NCI-H146 treated with DMSO at 0.1 percent for 48 hours (cell line): ENCODE data around the gene DMAP1.

Experiments
- DNase-seq: peaks from one replicate; lab custom pipeline; 2025; ENCODE audit not compliant: unreplicated experiment; lab: John Stamatoyannopoulos, UW

DMAP1 gene

DNA sequence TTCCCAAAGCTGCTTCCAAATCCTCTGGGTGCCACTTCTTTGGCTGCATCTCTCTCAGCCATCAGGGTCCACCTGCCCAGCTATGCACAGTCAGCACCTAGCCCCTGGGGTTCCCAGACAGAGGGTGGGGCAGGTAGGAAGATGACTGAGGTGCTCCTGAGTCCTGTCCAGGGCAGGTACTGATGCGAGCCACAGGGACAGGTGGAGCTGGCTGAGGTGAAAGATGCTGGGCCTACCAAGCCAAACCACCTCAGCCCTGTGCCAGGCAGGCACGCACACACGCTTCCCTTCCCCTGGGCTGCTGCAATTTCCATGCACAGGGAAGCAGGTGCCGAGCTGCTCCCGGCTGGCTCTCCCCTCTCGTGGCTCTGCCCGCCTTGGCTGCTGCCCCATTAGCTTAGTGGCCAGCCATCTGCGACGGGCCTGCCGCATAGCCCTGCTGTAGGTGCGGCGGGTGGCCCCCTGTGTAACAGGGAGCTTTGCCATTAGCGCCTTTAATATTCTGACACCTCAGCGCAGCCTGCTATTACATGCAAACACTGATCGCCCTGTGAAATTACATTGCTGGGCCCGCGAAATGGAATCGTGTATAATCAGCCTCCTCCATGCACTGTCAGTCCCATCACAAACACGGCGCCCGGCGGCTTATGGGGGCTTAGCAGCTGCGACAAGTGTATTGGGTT lies 38.9 kb downstream of the DMAP1 start:
- no peak for DNase-seq

DNA sequence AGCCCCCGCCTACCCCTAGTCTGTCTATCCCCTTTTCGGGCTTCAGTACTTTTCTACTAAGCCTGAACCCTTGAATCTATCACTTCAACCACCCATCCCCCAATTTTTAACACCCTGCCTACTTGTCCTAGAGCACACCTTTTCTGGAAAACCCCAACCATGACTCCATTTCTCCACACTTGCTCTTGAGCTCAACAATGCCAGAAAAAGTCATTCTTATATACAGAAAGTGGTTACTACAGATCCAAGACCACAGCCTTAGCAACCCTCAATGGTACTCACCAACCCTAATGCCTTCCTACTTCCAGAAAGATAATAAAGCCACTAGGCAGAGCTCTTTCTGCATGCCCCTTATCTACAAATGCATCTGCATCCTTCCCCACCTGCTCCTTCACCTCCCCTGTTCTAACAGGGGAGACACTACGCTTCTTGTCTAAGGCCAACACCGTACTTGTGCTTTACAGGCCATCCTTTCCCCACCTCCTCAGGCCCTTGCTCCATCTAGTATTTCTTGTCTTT lies 41.2 kb downstream of the DMAP1 start:
- DNase-seq: no peak

DNA sequence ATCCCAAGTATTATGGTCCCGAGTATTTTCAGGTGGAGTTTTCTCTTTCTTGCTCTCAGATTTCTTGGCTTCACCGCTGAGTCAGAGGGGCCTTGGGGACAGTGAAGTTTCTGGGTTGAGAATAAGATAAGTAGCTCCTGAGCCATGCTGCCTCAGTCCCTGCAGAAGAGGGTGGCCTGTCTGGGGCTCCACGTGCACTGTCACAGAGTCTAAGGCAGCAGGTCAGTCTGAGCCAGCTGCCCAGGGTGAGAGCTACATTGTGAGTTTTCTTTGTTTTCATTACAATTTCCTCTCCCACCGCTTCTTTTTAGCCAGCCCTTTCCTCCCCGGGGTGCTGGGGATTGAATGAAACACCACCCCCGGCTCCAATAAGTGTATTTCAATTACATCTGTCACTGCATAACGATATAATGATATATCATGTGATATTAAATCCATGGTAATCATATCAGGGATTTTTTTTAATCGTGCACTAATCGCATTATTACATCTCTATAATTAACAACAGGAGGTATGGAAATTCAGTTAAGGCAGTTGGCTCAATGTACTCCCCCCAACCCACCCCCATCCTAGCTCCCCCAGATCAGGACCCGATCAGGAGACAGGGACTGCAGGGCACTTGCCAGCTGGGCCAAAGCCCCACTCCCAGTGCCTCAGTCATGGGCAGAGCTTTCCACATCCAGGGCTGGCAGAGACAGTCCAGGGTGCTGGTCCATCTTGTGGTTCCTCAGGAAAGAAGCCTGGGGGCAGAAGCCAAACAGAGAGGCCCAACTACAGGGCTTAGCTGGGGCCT lies 43.7 kb downstream of the DMAP1 start:
- DNase-seq: peak; percentile 37

DNA sequence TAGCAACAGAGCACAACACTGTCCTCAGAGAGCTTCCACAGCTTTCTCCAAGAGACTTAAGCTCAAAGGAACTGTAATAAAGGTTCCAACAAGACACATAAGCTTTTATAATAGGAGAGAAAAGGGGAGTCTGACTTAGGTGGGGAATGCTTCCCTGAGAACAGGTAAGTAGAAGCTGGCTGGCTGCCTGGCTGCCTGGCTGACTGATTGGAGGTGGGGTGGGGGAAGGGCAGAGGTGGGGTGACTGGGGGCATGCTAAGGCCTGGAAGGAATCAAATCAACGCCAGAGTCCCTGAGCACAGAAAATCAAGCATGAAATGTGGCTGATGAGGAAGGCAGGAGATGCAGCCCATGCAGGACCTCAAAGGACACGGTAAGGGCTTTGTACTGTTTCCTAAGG lies 45.8 kb downstream of the DMAP1 start:
- no peak for DNase-seq

DNA sequence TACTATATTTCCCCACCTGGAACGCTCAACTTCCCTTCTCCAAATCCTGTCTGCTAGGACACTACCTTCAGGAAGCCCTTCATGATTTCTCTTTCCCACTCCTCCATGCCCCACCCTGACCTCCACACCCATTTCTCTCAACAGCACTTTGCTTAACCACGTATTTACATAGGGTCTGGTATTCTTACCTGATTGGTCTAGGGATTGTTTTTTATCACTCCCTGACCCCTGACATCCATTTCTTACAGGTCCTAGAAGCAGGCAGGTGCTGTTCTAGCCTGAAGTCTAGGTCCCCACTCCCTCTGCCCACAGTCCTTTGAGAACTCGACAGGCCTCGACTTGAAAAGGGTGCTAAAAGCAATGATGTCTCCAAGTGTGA lies 47.5 kb downstream of the DMAP1 start:
- DNase-seq: no peak

DNA sequence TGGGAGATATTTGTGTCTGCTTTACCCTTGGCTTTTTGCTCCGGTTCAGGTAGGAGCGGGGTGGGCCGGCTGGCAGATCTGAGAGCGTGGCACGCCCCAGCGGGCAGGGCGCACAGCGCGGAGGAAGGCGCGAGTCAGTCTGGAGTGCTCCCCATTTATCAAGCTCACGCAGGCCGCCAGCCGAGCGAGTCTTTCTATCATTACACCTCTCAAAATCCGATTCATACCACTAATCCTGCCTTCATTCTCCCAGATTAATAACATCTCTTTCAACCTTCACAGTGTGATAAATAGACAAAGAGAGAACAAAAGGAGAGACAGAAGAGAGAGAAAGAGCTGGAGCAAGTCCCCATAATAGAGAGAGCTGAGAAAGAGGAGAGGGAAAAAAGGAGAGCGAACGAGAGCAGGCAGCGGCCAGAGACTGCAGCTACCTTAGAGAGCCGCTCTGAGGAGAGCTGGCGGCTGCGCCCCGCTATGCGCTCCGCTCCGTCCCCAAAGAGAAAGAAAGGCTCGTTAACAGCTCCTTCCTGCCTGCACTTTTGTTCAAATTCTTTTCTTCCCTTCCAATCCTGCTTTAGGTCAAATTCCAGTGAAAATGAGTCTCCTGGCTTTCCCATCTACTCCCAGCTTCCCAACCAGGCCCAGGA lies 48.0 kb downstream of the DMAP1 start:
- no peak for DNase-seq

DNA sequence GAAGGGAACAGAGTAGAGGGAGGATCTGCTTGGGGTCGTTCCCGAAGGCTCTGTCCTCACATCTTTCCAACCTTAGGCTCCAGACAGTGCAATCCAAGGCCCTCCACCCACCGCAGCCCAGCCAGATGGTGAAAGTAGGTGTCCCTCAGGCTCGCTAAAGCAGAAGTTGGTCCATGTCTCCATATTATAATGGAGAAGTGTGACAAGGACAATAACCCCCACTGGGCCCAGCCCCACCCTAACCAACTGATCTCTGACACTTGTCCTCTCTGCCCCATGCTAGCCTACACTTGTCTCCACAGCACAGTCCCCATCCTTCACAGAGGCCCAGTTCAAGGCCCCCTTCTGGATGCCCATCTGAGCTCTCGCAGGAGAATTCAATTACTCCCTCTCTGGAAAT lies 48.7 kb downstream of the DMAP1 start:
- DNase-seq: no peak

DNA sequence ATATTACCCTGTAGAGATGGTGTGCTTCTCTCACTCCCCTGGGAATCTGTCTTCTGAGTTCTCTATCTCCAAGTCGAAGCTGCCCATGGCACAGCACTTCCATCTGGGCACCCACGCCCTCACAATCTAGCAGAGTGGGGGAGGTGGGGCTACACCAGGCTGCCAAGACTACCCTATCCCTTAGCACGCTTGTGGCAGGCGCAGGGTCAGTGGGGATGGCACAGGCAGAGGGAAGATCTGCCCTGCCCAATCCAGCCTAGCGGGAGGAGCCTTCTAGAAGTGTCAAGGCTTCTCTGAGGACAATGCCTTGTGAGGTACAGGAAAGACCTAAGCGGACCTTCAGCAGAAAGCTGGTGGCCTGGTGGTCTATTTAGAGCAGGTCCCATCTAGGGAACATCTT lies 49.1 kb downstream of the DMAP1 start:
- DNase-seq: no peak

DNA sequence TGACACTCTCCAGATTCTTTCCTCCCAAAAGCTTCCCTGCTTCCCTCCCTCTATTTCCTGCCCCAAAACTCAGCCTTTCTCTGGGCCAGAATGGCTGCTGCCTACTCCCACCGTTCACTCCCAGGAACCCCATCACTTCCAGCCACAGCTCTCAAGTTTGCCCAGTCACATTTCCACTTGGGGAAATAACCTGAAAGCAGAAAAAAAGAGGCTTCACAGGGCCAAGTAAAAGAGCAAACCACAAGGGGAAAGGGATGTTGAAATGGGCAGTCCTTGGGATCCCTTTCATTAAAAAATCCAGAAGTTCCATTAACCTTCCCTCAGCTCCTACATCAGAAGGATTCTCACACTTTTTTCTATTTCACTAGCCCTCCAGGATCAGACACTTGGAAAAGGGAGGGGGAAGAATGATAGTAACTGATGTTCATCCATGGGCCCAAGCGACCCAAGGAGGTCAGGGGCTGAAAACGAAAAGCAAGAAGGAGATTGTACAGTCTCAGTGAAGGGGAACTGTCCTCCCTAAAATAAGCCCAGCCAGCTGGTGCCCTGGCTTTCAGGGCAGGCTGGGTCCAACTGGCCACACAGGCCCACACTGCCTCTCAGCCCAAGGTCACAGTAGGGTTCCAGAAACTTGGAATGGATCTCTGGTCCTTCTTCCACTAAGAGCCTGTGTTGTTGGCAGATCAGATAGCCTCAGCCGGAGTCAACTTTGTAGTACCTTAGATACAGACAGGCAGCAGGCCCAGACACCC lies 49.7 kb downstream of the DMAP1 start:
- no peak for DNase-seq

DNA sequence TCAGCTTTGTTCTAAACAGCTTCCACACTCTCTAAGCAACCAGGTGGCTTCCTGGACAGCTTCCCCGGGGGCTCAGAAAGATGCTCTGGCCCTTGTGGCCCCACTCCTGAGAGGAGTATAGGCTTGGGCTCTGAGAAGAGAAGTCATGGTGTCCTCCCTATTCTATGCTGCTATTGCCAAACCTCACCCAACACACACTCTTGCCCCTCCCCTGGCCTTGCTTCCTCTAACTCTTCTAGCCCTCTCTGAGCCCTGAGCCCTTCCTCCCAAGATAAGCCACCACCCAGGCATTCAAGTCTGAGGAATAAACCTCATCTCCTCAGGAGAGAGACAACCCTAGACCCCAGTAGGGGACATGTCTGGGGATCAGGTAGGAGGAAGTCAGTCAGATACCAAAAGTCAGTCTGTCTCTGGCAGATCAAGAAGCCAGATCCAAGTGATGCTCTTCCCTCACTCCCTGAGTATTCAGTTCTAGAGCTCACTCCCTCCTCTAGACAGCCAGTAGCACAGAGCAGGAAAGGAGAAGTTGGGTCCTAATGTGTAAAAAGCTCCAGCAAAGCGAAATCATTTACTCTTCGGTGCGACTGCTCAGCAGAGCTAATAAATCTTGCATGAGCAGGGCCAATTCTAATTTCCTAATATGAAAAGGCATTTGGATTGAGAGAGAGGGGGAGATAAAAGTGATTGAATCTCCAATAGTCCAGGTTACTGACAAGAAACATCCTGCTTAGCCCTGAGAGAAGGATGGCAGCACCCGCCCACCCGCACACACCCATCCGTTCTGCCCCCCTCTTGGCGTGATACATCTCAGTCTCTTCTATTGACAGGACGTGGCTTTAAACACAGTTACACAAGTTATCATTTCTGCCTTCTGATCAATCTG lies 50.5 kb downstream of the DMAP1 start:
- DNase-seq: no peak

DNA sequence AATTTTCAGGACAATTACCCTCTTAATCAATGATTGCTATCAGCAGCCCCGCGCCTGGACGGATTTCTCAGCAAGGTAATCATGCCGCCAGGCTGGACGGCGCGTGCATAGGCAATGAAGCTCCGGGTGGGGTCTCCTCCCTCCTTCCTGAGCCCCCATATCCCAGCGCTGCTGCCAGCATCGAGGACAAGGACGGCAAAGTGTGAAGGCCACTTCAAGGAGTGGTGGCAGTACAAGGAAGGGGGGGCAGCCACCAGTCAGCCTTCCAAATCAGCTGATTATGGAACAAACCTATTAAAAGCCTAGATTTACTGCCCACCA lies 51.1 kb downstream of the DMAP1 start:
- no peak for DNase-seq

DNA sequence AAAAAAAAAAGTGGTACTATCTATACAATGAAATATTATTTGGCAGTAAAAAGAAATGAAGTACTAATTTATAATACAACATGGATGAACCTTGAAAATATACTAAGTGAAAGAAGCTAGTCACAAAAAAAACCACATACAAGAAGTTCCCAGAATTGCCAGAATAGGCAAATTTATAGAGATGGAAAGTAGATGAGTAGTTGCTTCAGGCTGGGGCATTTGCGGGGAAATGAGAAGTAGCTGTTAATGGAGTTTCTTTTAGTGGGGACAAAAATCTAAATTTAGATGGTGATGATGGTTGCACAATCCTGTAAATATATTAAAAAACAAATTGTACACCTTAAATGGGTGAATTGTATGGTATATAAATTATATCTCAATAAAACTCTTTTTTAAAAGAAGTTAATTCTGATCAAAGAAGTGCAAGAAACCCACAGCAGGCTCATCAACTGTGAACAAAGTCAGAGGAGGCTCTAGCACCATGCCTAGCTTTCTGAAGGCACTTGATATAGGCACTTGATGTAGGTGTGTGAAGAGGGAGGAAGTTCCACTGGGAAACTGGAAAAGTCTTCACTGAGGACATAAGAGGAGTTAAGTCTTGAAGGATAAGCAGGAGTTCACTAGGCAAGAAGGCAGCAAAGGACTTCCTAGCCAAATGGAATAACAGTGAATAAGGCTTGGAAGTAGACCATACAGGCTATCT lies 52.5 kb downstream of the DMAP1 start:
- DNase-seq: no peak

DNA sequence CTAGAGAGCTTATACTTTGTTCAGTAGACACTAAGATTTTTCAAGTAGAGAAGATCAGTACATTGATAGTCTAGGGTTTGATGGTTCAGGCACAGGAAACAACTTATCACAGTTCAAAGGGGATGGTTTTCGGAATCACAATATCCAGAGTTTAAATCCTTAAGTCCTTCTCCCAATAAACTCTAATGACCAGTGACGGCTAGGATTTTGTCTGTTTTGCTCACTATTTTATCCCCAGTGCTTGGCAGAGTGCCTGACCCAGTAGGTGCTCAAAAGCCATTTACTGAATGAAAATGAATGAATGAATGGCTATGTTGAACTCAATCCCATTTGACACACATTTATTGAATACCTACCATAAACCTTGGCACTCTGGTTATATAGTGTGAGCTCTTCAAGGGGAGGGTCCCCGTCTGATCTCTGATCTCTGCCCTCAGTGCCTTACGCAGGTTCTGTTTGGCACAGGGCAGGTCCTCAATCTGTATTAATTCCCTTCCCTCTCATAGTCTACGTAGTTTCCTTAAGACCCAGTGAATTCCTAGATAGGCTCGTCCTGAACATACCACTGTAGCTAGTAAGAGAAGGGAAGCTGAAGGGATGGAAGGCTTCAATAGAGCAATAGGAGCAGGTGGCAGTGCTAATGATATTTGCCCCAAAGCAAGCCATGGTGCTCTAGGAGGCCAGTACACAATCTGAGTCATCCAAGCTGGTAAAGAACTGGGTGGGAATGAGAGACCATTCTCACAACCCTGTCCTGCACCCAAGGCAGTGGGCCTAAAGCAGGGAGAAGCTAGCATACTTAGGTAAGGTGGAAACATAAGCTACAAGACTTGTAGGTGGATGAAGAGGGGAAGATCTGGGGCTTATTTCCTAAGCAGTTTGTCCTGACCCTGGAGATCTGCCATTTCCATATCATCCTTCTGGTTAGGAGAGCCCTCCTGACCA lies 53.4 kb downstream of the DMAP1 start:
- DNase-seq: peak; percentile 19

DNA sequence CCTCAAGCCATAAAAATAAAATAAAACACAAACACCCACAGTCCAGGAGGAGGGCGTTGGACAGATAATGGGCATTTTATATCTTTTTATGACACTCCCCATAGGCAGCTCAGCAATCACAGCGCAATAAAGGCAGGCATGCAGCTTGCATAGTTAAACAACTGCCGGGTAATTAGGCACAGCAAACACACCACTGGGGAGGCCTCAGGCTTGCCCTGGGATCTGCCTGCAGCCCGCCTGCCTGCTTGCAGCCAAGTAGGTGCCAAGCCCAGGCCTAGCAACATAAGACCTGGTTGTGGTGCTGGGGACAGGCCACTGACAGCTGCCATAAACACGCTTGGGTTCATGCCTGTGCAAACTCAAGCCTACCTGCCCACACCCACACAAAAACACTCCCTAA lies 54.2 kb downstream of the DMAP1 start:
- peak; percentile 35 for DNase-seq

DNA sequence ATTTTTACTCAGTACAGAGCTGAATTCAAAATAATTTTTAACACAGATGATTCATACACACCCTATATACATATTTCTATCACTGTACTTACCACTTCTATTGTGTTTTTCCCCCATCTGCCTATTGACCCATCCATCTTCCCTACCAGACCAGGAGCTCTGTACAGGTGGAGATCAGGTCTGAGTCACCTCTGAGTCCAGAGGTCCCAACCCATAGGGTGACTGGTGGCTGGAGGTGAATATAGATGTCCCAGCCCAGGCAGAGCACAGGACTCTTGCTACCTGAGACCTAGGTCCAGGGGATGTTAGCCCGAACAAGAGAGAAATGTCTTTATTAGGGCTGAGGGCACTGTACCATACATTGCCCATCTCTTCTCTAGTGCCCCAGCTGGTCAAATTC lies 54.8 kb downstream of the DMAP1 start:
- no peak for DNase-seq
